ENCODE data around the gene DSPP. TPM values are rescaled to one million over a fixed set of nuclear protein-coding genes. Genes with fewer than 3 reads are reported as not detected.

The DSPP gene
- total RNA-seq, 1 donor from 2014 or later: not detected

GRCh38 chr4:87624698-87625097 lies 16.4 kb downstream of the DSPP start:
- intact Hi-C loops (cut with micrococcal nuclease): no loop called here

DNA sequence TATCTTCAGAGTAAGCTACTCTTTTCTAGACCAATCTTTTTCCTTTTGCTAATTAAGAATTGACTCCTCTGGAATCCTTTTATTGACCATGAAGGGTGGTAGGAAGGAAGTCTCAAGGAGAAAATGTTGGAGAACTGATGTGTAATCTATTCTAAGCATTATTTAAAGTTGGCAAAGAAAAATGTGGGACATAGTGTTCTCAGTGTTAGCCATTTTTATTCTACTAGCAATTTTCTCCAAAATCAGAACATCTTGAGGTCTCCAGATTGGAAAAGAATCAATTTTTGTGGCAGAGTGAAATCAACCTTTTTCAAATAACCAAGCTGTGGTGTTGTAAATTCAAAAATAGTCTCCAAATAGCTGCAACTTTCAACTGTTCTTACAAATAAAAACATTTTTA lies 23.3 kb downstream of the DSPP start:
- intact Hi-C loops (cut with micrococcal nuclease): no loop called here

GRCh38 chr4:87632469-87632868 lies 24.1 kb downstream of the DSPP start:
- intact Hi-C loops (cut with micrococcal nuclease): no loop called here

- intact Hi-C loops (cut with micrococcal nuclease): no loop called here
Measured at GRCh38 chr4:87633243-87633642, 24.9 kb downstream of the DSPP start.

DNA sequence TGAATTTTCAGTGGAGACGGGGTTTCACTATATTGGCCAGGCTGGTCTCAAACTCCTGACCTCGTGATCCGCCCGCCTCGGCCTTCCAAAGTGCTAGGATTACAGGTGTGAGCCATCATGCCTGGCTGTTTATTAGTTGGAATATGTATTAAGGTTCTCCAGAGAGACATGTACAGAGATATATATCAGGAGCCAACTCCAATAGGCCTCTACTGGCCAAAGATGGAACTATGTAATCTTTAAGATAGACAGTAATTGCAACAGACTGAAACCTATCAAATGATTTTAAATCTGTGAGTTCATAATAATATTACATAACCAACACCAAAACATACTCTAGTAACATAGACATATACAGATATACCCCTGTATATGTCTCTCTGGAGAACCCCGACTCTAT lies 36.0 kb downstream of the DSPP start:
- intact Hi-C loops (cut with micrococcal nuclease): no loop called here

GRCh38 chr4:87649980-87650379 lies 41.7 kb downstream of the DSPP start, which contains the start of gene DMP1:
Gene DMP1, plus strand, starts transcription at chr4:87650280. Its CDS starts 6,213 bp downstream, at chr4:87656493.
- intact Hi-C loops (cut with micrococcal nuclease): no loop called here

GRCh38 chr4:87650938-87651337 lies 42.6 kb downstream of the DSPP start:
- intact Hi-C loops (cut with micrococcal nuclease): no loop called here

DNA sequence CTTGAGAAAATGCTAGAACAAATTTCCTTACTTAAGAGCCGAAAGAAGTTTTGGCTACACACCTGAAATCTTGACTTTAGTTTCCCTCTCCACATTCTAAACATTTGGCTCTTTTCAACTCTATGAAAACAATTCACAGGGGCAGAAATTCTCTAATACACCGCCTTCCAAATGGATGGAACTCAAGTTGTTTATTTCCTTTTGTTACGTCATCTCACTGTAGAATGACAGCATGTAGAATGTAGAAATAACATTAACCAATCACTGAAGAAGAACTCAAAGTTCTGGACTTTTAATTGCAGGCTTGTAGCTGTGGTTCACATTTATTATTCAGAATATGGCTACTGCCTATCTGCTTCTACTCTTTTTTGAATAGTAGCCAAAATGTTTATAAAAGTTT lies 43.6 kb downstream of the DSPP start:
- intact Hi-C loops (cut with micrococcal nuclease): no loop called here

- intact Hi-C loops (cut with micrococcal nuclease): no loop called here
Measured at GRCh38 chr4:87654487-87655044, 46.2 kb downstream of the DSPP start.

GRCh38 chr4:87657525-87657924 lies 49.2 kb downstream of the DSPP start:
- intact Hi-C loops (cut with micrococcal nuclease): no loop called here

DNA sequence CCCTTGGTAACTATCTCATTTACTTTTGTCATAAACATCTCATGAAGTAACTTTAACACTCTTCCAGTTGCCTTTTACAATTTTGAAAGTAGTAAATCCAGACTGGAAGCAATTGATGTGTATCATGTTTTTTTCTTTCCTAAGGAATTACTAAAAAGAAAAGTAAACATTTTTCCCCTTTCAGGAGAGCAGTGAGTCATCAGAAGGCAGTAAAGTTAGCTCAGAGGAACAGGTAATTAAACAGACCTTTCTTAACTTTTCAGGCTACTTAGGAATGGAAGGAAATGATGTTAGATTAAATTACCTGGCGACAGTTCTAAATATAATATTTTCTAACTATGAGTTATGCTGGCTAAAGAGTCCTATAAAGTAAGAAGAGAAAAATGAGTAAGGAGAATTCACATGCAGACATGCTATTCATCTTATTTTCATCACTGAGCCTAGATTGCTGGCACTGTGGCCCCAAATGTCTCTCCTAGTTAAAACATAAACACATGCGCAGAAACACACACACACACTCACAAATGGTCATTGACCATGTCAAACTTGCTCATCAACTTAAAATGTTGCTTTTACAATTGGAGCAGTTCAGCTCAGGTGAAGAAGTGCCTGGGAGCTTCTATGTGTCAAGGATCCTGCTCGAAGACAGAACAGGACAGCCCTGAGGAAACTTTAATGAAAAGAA lies 51.1 kb downstream of the DSPP start:
- intact Hi-C loops (cut with micrococcal nuclease): no loop called here

GRCh38 chr4:87662871-87663270 lies 54.5 kb downstream of the DSPP start:
- intact Hi-C loops (cut with micrococcal nuclease): no loop called here

Other genes with a start within 250 kb of the DSPP start
- 27.8 and 28.6 TPM in 2 replicates for gene HSD17B11, start 217.3 kb upstream of the DSPP start, total RNA-seq
- gene NUDT9, start 186.0 kb upstream of the DSPP start, total RNA-seq: 11.4 and 13.1 TPM in 2 replicates
- gene SPARCL1, start 79.2 kb upstream of the DSPP start, total RNA-seq: not detected in 2 replicates
- not detected in 2 replicates for gene DMP1, start 41.8 kb downstream of the DSPP start, total RNA-seq
- not detected in 2 replicates for gene IBSP, start 191.0 kb downstream of the DSPP start, total RNA-seq
- not detected in 2 replicates for gene MEPE, start 224.4 kb downstream of the DSPP start, total RNA-seq